G401.6 (cell line): ENCODE measurements around the gene CTNNBL1.

Source experiments
- FAIRE-seq: peaks from 2 replicates; lab custom pipeline; 2012; peaks lifted over from hg19 to GRCh38; lab: Jason Lieb, UNC

Gene CTNNBL1

DNA sequence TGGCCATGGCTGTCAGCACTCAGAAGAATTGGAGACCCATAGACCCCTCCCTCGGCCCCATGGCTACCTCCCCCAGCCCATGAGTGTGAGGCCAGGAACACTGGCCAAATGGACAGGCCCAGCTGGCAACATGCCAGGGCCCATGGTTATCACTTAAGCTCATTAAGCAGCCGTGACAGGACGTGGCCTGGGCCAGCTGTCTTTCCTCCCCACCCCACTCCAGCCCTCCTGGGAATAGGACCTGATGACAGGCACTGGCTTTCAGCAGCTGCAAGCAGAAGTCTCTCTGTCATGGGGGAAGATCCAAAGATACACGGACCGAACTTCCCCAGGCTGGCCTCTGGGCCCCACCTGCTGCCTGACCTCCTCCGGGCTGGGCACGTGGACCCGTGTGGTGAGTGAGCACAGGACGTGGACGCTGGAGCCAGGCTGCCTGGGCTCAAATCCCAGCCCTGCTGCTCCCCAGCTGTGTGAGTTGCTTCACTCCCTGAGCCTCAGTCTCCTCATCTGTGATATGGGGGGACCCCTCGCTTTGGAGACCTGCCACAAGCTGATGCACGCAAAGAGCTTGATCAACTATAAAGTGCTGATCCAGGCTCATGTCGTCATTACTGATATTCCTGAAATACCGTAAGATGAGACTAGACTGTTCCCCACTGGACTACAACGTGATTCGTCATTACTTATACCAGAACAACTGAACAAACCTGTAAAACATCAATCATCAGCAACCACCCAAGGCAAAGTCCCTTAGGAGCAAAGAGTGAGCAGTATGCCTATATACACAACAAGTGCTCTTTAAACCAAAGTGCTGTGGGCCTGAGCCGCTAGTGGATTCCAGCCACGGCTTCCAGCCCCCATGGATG is 187.1 kb downstream of the CTNNBL1 start:
- FAIRE-seq: no peak

DNA sequence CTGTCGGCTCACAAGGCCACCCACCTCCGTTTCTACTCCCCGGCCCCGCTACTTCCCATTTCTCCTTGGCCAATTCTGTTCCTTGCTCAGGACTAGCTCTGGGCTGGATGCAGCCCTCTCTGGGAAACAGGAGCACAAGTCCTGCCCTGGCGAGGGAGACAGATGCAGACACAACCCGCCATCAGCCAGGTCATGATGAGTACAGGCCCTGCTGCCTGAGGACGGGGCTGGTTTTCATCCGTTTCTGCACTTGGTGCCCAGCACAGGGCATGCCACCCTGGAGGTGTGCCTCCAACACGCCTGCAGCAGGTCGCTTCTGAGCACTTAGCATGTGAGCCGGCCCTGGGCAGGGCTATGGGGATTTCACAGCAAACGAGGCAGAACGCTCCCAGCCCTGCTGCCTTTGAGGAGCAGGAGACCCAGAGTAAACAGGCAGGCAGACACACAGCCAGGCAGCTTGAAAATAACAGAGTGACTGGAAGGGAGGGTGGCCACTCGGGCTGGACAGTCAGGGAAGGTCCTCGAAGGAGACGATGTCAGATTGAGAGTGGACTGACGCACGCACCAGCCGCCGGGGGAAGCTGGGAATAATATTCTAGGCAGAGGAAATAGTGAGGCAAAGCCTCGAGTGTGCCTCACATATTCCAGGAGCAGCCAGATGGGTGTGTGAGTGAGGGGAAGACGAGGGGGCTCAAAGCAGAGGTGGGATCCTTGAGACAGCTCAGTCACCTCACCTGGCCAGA is 187.9 kb downstream of the CTNNBL1 start:
- FAIRE-seq: no peak

DNA sequence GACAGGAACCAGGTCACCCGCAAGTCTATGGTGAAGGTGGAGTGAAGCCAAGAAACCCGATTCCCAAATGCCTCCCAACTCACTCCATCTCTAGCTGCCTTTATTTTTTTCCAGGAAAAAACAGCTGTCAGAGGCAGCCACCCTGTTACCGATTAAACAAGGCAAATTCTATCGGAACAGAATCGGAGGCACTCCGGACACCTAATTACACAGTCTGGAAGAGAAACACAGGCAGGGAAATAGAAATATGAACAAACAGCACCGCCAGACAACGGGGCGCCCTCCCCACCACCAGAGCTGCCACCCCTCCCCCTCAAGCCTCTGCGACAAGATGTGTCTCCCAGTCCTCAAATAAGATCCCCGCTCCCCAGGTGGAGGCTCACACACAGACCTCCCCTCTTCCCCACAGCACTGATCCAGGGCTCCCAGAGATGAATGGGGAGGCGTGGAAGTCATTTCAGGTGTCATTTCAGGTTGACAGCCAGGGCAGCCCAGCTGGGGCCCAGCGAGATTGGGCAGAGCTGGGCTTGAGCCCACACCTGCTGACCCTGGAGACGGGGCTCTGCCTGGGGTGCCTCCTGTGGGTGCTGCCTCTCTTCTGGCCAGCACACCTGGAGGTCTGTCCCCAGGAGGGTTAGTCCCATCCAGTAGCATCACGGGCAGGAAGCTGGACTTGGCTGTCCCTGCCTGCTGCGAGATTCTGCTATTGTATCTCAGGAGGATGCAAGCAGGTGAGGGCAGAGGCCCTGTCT is 189.3 kb downstream of the CTNNBL1 start:
- FAIRE-seq: no peak

DNA sequence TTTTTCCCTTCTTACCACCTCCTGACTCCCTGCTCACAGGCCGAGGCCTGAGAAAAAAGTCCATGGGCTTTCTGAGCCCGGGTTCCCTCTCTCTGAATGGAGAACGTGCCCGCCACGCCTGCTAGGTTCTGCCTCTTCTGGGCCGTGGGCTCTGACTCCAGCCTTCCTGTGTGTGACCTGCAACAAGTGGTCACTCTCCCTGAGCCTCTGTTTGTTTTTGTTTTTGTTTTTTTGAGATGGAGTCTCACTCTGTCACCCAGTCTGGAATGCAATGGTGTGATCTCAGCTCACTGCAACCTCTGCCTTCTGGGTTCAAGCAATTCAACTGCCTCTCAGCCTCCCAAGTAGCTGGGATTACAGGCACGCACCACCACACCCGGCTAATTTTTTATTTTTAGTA is 191.2 kb downstream of the CTNNBL1 start:
- FAIRE-seq: no peak

DNA sequence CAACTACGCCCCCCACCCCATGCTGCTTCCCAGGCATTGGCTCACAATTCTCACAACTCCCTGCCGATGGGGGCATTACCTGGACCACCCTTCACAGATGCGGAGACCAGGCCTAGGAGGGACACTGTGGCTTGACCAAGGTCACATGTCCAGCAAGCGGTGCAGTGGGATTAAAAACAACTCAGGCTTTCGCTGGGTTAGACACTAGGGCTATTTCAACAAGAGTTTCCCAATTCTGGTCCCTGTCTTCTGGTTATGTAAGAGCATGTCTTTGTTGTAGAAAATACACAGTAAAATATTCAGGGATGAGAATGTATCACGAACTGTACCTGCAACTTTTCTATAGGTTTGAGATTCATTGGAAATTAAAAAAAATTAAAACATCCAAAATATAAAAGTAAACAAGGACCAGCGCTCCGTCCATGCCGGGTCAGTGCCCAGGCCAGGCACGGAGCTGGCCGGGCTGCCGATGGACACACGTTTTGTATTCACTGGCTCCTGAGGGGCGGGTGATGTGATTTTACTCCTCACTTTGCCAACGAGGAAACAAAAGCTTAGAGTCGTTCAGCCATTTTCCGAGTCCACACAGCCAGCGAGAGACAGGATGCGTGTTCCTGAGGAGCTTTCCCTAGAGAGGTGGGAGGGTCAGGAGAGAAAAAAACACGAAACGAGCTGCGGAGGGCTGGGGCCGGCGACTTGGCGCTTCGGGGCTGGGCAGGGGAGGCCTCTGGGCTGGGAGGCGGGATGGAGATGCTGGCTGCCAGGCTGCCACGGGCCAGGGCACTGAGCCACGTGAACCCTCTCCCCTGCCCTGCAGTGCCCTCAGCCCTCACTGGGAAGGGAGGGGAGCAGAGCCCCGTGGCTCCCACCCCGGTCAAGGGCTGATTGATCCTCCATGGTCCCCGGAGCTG is 192.0 kb downstream of the CTNNBL1 start:
- FAIRE-seq: no peak

DNA sequence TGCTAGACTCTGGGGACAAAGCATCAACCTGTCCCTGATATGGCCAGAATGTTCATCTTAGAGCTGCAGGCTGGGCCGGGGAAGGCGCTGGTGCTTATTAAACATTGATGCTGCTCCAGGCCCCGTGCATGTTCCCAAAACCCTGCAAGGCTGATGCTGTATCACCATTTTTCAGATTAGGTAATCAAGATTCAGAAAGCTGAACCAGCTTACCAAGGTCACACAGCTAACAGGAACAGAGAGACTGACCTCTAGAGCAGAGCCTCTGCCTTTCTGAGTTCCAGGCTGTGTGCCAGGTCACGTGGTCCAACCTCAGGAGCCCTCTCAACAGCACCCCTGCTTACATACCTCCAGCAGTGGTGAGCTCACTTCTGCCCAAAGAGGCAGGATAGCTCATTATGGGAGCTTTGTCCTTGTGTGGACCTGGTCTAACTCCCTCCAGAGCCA is 193.0 kb downstream of the CTNNBL1 start:
- FAIRE-seq: no peak

DNA sequence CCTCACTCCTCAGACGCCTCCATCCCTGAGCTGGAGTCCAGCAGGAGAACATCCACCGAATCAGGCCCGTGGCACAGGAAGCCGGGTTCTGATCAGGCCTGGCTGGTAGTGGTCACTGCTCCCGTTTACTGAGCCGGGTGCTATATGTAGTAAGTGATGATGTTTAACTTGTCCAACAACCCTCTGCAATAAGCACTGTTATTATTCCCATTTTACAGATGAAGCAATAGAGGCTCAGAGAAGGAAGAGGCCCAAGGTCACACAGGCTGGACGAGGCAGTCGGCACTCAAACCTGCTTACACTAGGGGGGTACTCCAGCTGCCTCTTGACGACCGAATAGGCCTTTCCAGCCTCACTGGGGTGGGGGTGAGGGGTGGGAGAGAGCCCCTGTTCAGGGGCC is 194.8 kb downstream of the CTNNBL1 start:
- FAIRE-seq: no peak

DNA sequence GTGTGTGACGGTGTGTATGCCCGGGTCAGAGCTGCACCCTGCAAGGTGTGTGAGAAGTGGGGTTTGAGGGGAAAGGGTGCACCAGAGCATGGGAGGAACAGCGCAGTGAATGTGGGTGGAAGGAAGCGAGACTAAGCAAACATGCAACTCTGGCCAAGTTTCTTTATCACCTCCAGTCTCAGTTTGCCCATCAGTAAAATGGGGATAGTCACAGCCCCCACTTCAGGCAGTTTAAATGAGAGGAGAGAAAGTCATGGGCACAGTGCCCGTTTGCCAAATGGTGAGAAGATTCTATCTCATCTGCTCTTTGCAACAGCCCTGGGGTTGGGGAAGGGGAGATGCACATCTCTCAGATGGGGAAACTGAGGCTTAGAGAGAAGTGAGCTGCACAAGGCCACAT is 196.3 kb downstream of the CTNNBL1 start:
- no peak for FAIRE-seq

DNA sequence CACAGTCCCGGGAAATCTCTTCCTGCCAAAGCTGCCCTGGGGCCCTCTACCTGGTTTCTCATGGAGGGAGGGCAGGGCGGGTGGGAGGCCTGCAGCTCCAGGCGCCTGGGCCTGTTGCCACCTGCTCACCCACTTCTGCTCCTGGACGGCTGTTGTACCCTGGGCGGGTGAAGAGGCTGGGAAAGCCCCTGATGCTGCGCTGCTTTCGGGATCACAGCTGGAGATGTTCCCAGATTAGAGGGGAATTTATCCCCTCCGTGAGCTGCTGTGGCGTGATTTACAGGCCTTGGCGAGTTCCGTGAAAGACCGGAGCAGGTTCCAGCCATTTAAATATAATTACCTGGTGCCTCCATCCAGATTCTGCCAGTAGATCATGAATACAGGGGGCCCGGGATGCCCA is 196.8 kb downstream of the CTNNBL1 start:
- no peak for FAIRE-seq

GRCh38 chr20:37892001-37892400 is 198.2 kb downstream of the CTNNBL1 start:
- no peak for FAIRE-seq

DNA sequence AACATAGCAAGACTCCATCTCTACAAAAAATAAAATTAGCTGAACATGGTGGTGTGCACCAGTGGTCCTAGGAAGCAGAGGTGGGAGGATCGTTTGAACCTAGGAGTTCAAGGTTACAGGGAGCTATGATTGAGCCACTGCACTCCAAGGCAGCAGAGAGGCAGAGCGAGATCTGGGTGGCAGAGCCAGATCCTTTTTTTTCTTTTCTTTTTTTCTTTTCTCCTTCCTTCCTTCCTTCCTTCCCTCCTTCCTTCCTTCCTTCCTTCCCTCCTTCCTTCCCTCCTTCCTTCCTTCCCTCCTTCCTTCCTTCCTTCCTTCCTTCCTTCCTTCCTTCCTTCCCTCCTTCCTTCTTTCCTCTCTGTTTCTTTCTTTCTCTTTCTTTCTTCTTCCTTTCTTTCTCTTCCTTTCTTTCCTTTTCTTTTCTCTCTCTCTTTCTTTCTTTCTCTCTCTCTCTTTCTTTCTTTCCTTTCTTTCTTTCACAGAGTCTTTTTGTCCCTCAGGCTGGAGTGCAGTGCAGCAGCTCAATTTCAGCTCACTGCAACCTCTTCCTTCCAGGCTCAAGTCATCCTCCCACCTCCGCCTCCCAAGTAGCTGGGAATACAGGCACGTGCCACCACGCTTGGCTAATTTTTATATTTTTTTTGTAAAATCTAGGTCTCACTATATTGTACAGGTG is 199.9 kb downstream of the CTNNBL1 start:
- FAIRE-seq: no peak

- FAIRE-seq: no peak
Observed at GRCh38 chr20:37894454-37894853, 200.6 kb downstream of the CTNNBL1 start.

DNA sequence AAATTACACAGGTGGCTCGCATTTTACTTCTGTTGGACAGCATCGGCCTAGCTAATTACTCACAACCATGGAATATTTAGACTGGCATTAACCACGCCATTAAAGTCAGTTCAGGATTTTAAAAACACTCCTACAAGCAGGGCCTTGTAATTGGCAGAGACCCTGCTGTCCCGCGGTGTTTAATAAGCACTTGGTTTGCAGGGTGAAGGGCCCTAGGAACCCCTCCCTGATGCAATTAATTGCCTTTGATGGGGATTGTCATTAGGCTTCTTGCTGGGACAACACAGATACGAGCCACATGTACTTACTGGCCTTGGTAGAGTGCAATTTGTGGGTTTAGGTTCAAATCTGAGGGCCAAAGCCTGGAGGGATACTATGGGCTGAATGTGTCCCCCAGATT is 201.3 kb downstream of the CTNNBL1 start:
- FAIRE-seq: no peak

DNA sequence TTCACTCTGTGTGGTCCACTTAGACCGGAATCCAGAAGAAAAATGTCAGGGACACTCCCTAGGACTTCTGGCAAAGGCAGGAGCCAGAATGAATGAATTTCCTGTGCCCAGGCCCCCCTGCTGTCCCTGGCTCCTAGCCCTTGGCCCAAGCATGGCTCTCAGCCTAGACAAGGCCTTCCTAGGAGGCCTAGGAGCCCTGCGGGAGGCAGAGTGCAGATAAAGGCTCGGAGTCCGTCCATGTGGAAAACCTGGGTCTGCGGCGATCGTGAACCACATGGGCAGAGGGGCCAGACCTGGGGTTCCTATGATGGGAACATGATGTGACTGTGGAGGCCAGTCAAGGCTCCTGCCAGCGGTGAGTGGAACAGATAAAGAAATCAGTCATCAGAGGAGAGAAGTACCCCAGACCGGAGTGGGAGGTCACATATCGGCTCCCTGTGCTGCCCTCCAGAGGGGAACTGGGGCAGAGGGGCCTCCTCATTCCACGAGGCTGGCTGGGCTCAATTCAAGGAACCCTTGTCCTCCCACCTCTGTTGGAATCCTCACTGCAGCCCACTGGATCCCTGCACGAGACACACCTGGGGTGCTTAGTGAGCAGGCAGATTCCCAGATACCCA is 203.2 kb downstream of the CTNNBL1 start:
- no peak for FAIRE-seq

GRCh38 chr20:37898233-37899104 is 204.6 kb downstream of the CTNNBL1 start:
- peak; percentile 78 for FAIRE-seq

GRCh38 chr20:37899105-37900045 is 205.5 kb downstream of the CTNNBL1 start:
- FAIRE-seq: peak; percentile 79

DNA sequence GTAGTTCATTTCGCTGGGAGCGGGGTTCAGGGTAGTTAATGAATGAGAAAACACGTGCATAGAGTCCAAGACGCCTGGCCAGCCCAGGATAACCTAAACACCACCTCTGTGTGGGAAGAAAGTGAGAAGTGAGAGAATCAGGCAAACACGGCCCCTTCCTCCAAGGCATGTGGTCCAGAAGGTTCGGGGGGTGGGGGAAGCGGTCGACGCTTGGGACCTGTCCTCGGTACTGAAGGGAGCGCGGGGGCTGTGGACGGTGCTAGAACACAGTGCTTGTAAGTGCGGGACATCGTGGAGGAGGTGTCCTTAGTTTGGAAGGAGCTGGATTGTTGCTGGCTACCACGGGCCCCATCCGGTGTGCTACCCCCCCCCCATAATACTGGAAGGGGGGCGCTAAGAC is 207.4 kb downstream of the CTNNBL1 start:
- FAIRE-seq: no peak

DNA sequence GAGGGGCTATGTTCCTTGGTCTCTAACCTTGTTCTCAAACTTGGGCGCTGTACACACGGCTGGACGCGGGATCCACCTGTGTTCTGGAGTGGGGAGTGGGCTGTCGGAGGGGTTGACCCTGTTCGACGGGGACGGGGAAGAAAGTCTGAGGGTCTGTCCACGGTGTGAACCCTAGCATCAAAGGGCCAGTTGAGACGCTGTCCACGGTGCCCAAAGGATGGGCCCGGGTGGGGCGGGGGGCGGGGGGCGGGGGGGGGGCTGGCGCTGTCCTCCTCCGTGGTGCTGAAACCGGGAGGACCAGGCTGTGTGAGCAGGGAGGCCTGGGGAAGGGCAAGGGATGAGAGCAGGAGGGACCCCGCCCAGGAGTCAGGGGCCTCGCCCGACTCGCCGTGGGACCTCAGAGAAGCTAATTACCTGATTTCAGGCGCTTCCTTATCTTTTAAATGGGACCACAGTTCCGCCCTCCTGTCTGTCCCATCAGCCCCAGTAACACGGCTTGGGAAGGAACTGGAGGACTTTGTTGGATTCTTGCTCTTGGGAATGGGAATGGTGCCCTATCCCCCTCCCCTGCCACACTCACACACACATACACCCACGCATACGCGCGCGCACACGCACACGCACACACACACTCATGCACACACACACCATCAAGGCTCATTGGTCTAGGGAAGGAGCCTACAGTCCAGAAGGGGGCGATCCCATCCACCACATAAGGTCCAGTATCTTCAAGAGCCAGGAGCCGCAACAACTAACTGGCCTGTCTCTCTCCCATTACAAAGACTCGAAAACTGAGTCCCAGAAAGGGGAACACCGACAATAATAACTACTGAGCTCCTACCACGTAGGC is 208.0 kb downstream of the CTNNBL1 start:
- no peak for FAIRE-seq
